ENCODE data around the gene SCYL3. TPM values are rescaled to one million over a fixed set of nuclear protein-coding genes. Genes with fewer than 3 reads are reported as not detected.
"Not testable (repeated sequence)": the region's sequence is repeated elsewhere in the genome, so short reads cannot be mapped to it uniquely, and the experiment has no call there.

SCYL3 gene
- polyA plus RNA-seq, 4 donors, result 17.8 to 20.2 (median 19.4) TPM

DNA sequence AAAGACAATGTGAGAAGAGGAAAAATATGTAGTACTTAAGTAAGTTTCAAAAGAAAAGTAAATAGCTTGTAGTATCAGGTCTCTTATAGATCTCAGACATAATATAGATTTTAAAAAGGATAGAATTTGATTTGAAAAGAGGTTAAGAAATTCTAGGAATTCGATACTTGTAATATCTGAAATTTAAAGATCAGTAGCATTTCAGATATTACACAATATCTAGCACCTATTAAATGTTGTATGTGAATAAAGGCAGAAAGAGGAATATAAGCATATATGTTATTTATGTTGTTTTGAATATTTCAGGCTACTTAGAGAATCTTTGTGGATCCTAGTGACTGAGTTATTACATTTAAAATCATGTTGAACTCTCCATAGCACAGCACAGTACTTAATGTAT is 64.0 kb downstream of the SCYL3 start:
- no peak for DNase-seq (ENCODE audit: low read depth in 4 of 4, low spot score in 2 of 4)

DNA sequence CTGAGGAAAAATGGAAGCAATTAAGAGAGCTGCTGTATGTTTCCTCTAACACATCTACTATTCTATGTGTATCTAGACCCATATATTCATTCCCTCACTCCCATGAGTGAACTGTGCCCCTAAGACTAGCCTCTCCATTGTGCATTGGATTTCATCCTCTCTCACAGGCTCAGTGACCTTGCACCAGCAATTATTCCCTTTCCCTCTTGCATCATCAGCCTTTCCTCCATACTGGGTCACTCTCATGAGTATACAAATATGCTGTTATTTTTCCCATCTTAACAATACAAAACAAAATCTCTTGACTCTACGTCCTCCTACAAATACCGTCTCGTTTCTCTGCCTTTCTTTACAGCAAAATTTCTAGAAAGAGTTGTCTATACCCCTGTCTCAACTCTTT is 69.5 kb downstream of the SCYL3 start:
- DNase-seq (ENCODE audit: low read depth in 4 of 4, low spot score in 2 of 4), result no peak

DNA sequence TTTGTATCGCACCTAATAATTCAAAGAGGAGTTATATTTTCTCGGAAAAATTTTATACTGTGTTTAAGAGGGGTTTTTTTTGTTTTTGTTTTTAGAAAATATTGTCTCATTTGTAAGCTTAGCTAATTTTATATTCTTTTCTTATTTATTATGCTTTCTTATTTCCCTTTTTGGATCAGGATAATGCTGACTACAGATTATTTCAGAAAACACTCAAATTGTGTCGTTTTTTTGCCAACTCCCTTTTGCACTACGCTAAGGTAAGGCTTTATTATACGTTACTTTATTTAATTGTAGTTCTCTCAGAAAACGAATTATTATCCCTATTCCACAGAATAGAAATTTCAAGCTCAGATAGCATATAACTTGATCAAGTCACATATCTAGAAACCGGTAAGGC is 72.2 kb downstream of the SCYL3 start:
- no peak for DNase-seq (ENCODE audit: low read depth in 4 of 4, low spot score in 2 of 4)

- DNase-seq (ENCODE audit: low read depth in 4 of 4, low spot score in 2 of 4), result no peak
These were observed 77.1 kb downstream of the SCYL3 start for GRCh38 chr1:169816617-169817016.

GRCh38 chr1:169814265-169814664 is 79.4 kb downstream of the SCYL3 start:
- no peak for DNase-seq (ENCODE audit: low read depth in 4 of 4, low spot score in 2 of 4)

DNA sequence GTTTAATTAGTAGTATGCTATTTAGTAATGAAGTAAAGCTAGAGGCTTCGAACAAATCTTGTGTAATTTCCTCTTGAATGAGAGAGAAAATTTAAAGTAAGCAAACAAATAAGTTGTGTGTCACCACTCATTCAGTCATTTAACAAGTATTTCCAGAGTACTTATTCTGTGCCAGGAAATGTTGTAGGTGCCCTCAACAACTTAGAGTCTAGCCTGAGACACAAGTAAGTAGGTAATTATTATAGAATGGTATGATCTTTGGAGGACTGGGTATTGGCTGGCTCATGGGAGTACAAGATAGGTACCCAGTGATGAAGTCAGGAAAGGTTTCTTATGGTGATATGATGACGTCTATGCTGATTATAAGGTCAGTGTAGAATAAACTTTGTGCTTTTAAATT is 81.6 kb downstream of the SCYL3 start:
- no peak for DNase-seq (ENCODE audit: low read depth in 4 of 4, low spot score in 2 of 4)

GRCh38 chr1:169811418-169812035 is 82.2 kb downstream of the SCYL3 start:
- not testable (repeated sequence) for DNase-seq (ENCODE audit: low read depth in 4 of 4, low spot score in 2 of 4)

- peak in 1 of 4 donors; percentile 7 for DNase-seq (ENCODE audit: low read depth in 4 of 4, low spot score in 2 of 4)
These were observed 84.2 kb downstream of the SCYL3 start for GRCh38 chr1:169809370-169810095.

- DNase-seq (ENCODE audit: low read depth in 4 of 4, low spot score in 2 of 4), result no peak
These were observed 88.8 kb downstream of the SCYL3 start for GRCh38 chr1:169804941-169805340.

- no peak for DNase-seq (ENCODE audit: low read depth in 4 of 4, low spot score in 2 of 4)
These were observed 90.8 kb downstream of the SCYL3 start for GRCh38 chr1:169802888-169803287.

Other genes starting within 250 kb of the SCYL3 start
- gene SELL, start 182.3 kb downstream of the SCYL3 start, polyA plus RNA-seq (ENCODE audit: insufficient read length in 4 of 4), result 1 to 10 TPM; 1.8 to 3.4 (median 2.6) TPM
- gene SELE, start 159.8 kb downstream of the SCYL3 start, polyA plus RNA-seq (ENCODE audit: insufficient read length in 4 of 4), result under 1 TPM; 0.43 to 0.86 (median 0.69) TPM
- gene METTL18, start 99.0 kb downstream of the SCYL3 start, polyA plus RNA-seq (ENCODE audit: insufficient read length in 4 of 4), result 10 to 100 TPM; 12.5 to 18.5 (median 16.0) TPM
- gene KIFAP3, start 180.8 kb upstream of the SCYL3 start, polyA plus RNA-seq (ENCODE audit: insufficient read length in 4 of 4), result 10 to 100 TPM; 36.7 to 51.5 (median 41.8) TPM

All from left renal cortex interstitium (tissue), 4 donors.